Testis (tissue), 3 donors: Measurements from ENCODE around the gene GALM. TPM values are rescaled to one million over a fixed set of nuclear protein-coding genes. Genes with fewer than 3 reads are reported as not detected.

Source experiments
- DNase-seq: peaks from one replicate; pipeline ENCODE4 v3.0.0-alpha.2; 2019
- H3K27ac ChIP-seq, 2 donors: fragments of 200-600 bp; sonication (generic); one replicate each; pipeline ENCODE4 v1.5.1; 2019
- H3K27me3 ChIP-seq: fragments of 200-600 bp; sonication (generic); one replicate; pipeline ENCODE4 v1.5.1; 2019
- H3K36me3 ChIP-seq: fragments of 200-600 bp; sonication (generic); one replicate; pipeline ENCODE4 v1.5.1; 2017; ENCODE audit warnings: low read depth; ENCODE audit errors: missing control alignments
- H3K4me1 ChIP-seq: fragments of 200-600 bp; sonication (generic); one replicate; pipeline ENCODE4 v1.5.1; 2019
- H3K4me3 ChIP-seq, 2 donors: fragments of 200-600 bp; sonication (generic); one replicate each; pipeline ENCODE4 v1.5.1; 2017 to 2019
- H3K9me3 ChIP-seq: fragments of 200-600 bp; sonication (generic); one replicate; pipeline ENCODE4 v1.5.1; 2017
- POLR2A ChIP-seq: fragments of 450-650 bp; IDR thresholded peaks from one replicate; pipeline ENCODE4 v1.6.1; 2017; ENCODE audit warnings: antibody characterized with exemption, mild to moderate bottlenecking, moderate library complexity
- WGBS, 2 donors: methylation state at CpG; one replicate each; pipeline ENCODE4 v1.1.5; 2018; 5-methylcytosine and 5-hydroxymethylcytosine counted together
- intact Hi-C: fragments of 100-400 bp; cut with DNase I; formaldehyde crosslinking; loops from one replicate; pipeline ENCODE4 v1.15.1; 2023; ENCODE audit warnings: low total_unique reads
- polyA plus RNA-seq: library from polyadenylated mRNA; stranded (reverse); fragments of 350-450 nt; fragmentation: Illumina TruSeq; extraction: RNeasy Lipid Tissue Mini Kit (QIAGEN cat#74804); gene quantifications from one replicate; pipeline ENCODE4 v1.2.3, GENCODE V29; 2014; ENCODE audit warnings: low read depth, low replicate concordance; ENCODE audit not compliant: insufficient read depth
- total RNA-seq, 2 donors: library from RNA; depleted of rRNA; stranded (reverse); fragments of >200 nt; gene quantifications; one replicate each; pipeline ENCODE4 v1.2.3, GENCODE V29; 2016
- TF ChIP-seq, protein P1 (sequence below), 3 experiments: fragments of 450-650 bp in 2 of 3; fragments of 200-600 bp in 1 of 3; sonication (generic) in 1 of 3; IDR thresholded peaks; one replicate each; pipeline ENCODE4 v1.5.1; 2016 to 2019; ENCODE audit warnings: antibody characterized with exemption in 3 of 3, mild to moderate bottlenecking in 2 of 3, moderate library complexity in 1 of 3

Gene GALM
- total and polyA plus RNA-seq, 3 donors from 2014 or later, result 8.5 to 11.8 (median 9.1) TPM

DNA sequence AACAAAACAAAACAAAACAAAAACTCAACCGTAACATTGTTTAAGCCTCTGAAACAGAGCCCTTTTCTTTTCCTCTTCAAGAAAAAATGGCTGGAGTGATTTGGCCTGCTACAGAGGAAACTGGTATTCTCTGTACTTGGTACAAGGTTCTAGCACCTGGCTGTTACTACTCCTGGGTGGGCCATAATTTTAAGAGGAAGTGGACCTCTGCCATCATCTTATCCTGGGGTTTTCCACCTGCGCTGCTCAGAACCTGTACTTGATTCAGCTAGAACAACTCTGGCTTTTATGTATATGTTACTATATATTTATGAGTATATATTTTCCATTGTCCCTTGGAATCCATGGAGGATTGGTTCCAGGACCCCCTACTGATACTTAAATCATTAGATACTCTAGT is 62.8 kb downstream of the GALM start:
- intact Hi-C loops, result loop anchor here (10.0 kb wide), 1 partner anchor 64 kb away; the partner anchor contains the start of gene GALM
- whole genome bisulfite sequencing, 2 donors, result 34 to 64% methylated on average over 2 of the region's 2 CpGs

DNA sequence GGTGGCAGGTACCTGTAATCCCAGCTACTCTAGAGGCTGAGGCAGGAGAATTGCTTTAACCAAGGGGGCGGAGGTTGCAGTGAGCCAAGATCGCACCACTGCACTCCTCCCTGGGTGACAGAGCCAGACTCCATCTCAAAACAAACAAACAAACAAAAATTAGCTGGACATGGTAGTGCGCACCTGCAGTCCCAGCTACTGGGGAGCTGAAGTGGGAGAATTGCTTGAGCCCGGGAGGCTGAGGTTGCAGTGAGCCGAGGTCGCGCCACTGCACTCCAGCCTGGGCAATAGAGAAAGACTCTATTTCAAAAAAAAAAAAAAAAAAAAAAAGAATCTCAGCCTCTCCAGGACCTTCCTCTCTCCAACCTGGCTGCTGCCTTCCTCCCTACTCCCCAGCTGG is 65.2 kb downstream of the GALM start:
- H3K27ac ChIP-seq, result no peak overlapping the region
- TF ChIP-seq, protein P1, sequence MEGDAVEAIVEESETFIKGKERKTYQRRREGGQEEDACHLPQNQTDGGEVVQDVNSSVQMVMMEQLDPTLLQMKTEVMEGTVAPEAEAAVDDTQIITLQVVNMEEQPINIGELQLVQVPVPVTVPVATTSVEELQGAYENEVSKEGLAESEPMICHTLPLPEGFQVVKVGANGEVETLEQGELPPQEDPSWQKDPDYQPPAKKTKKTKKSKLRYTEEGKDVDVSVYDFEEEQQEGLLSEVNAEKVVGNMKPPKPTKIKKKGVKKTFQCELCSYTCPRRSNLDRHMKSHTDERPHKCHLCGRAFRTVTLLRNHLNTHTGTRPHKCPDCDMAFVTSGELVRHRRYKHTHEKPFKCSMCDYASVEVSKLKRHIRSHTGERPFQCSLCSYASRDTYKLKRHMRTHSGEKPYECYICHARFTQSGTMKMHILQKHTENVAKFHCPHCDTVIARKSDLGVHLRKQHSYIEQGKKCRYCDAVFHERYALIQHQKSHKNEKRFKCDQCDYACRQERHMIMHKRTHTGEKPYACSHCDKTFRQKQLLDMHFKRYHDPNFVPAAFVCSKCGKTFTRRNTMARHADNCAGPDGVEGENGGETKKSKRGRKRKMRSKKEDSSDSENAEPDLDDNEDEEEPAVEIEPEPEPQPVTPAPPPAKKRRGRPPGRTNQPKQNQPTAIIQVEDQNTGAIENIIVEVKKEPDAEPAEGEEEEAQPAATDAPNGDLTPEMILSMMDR (IDR thresholded peaks at IDR 0.05), result no peak
- TF ChIP-seq POLR2A, result no peak
- no peaks in the 10 kb centered on the region for H3K27me3 ChIP-seq
- WGBS, 2 donors, result 98 to 100% methylated on average over 7 of the region's 7 CpGs
- H3K9me3 ChIP-seq, result no peaks in the 10 kb centered on the region
- H3K36me3 ChIP-seq, result no peaks in the 10 kb centered on the region
- peaks cover 10% of the 10 kb centered on the region for H3K4me1 ChIP-seq
- H3K4me3 ChIP-seq, result no peak overlapping the region
- DNase-seq, result no peak
- intact Hi-C loops, result loop anchor here (10.0 kb wide), 1 partner anchor 146 kb away; no protein-coding TSS in a partner anchor

More for the DNA sequence above, 62.8 kb downstream of the GALM start:
- Histone ChIP-seq H3K4me3 (no peak overlapping the region), H3K9me3 (no peaks in the 10 kb centered on the region), H3K36me3 (no peaks in the 10 kb centered on the region), H3K27ac (no peak overlapping the region), H3K4me1 (no peaks in the 10 kb centered on the region), H3K27me3 (no peaks in the 10 kb centered on the region)
- no peak for DNase-seq
- TF ChIP-seq POLR2A, result no peak
- TF ChIP-seq, protein P1 (IDR thresholded peaks at IDR 0.05), result no peak

DNA sequence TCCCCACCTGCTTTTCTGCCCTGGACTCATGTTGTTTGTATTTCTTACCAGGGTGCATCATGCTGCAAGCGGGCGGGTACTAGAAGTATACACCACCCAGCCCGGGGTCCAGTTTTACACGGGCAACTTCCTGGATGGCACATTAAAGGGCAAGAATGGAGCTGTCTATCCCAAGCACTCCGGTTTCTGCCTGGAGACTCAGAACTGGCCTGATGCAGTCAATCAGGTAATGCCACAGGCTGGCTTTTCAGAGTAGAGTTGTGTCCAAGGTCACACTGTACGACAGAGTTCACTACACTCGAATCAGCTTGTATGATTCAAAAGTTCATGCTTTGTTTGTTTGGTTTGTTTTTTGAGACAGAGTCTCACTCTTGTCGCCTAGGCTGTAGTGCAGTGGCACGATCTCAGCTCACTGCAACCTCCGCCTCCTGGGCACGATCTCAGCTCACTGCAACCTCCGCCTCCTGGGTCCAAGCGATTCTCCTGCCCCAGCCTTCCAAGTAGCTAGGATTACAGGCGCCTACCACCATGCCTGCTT is 65.8 kb downstream of the GALM start:
- intact Hi-C loops, result loop anchor here (10.0 kb wide), 1 partner anchor 147 kb away; no protein-coding TSS in a partner anchor
- no peak for TF ChIP-seq POLR2A
- TF ChIP-seq, protein P1 (IDR thresholded peaks at IDR 0.05), result no peak
- H3K9me3 ChIP-seq, result no peaks in the 10 kb centered on the region
- DNase-seq, result no peak
- no peak overlapping the region for H3K27ac ChIP-seq
- no peaks in the 10 kb centered on the region for H3K27me3 ChIP-seq
- WGBS, 2 donors, result 94% methylated on average over 14 of the region's 14 CpGs
- no peak overlapping the region for H3K4me3 ChIP-seq
- H3K4me1 ChIP-seq, result peaks cover 10% of the 10 kb centered on the region
- no peaks in the 10 kb centered on the region for H3K36me3 ChIP-seq

DNA sequence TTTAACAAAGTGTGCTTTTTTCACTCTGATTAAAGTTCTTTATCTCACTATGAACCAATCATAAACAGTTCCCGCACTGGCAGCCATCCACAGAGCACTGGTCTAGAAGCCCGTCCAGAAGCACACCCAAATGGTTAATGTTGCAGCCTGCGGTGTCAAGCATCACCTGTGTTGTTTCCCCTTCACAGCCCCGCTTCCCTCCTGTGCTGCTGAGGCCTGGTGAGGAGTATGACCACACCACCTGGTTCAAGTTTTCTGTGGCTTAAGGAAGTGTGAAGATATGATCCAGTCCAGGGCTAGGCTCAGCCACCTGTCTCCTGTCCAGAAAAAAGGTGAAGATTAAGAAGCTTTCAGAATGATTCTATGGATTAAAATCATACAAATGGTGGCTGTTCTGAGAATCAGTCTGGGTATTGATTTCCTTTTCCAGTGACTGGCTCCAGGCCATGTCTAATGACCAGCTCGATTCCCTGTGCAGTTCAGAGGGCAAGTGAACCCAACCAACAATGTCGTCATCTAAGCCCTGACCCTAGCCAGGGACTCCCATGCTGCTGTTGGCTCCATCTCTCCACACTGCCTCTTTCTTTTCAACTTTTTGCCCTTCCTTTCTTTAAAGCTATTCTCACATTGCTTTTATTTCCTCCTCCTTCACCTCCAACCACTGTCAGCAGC is 67.5 kb downstream of the GALM start:
- WGBS, 2 donors, result 77 to 84% methylated on average over 6 of the region's 6 CpGs
- no peak for TF ChIP-seq POLR2A
- TF ChIP-seq, protein P1 (IDR thresholded peaks at IDR 0.05), result no peak
- Histone ChIP-seq H3K27ac (no peak overlapping the region), H3K27me3 (no peaks in the 10 kb centered on the region), H3K36me3 (no peaks in the 10 kb centered on the region), H3K9me3 (no peaks in the 10 kb centered on the region), H3K4me1 (peaks cover 15% of the 10 kb centered on the region), H3K4me3 (no peak overlapping the region)
- DNase-seq, result no peak
- intact Hi-C loops, result loop anchor here (10.0 kb wide), 1 partner anchor 149 kb away; no protein-coding TSS in a partner anchor
